GM21528 (cell line): ENCODE data around the gene DGKI.

Experiments
- ATAC-seq: cut with Tn5 transposase; IDR thresholded peaks from one replicate; pipeline ENCODE4 v1.9.1; 2021; ENCODE audit warnings: mild to moderate bottlenecking, moderate library complexity; ENCODE audit not compliant: unreplicated experiment, low FRiP score

Gene DGKI

GRCh38 chr7:137390076-137390475 lies 456.7 kb downstream of the DGKI start:
- no peak for ATAC-seq

GRCh38 chr7:137388916-137389315 lies 457.9 kb downstream of the DGKI start:
- ATAC-seq = no peak

DNA sequence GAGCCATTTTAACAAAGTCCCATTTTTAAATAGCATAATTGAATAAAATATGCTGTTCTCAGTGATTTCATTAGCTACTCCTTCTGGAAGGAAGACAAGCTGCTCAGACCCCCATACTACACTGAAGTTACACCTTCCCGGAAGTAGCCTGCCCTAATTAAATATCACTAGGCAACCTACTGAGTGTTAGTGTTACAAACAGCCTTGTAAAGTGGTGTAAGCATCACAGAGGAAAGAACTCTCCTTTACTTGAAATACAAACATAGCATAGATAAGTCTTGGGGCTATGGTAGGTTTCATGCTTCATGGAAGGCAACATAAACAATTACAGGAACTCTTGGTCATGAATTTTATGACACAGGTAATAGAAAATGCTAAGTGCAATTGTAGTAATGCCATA lies 459.8 kb downstream of the DGKI start:
- ATAC-seq = no peak

GRCh38 chr7:137381045-137381444 lies 465.7 kb downstream of the DGKI start:
- no peak for ATAC-seq

- ATAC-seq = no peak
Measured at GRCh38 chr7:137373507-137373906, 473.3 kb downstream of the DGKI start.

DNA sequence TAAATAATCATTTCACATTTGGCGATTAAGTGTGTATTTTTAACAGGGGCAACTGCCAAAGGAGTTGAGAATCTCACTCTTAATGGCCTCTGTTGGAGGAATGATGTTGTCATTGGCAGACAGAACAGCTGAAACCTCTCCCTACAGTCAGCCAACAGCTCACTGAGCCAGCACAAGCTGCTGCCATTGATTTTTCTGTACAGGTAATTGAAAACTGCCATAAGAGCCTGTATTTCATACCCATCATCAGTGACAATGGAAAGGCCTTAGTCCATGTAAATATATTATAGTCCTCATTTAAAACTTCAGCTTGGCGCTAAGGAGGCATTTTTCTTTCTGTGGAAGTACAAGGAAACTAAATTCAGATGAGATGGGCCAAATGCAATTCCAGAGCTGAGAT lies 475.2 kb downstream of the DGKI start:
- ATAC-seq = no peak

DNA sequence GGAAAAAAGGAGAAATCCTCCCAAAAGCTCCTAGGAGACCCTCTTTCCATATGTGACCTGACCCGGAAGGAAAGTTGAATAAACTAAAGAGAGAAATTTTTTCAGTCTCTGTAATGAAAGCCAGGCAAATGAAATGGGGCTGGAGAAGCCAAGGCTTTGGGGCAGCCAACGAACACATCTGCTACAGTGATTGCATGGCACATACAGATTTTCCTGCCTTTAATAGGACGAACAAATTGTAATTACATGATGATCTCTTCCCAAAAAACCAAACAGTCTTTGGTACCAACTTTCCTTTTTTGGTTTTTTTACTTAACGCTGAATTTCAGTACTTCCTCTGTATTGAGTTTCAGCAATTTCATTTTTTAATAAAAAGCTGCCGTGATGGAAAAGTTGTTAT lies 479.8 kb downstream of the DGKI start:
- ATAC-seq = no peak

GRCh38 chr7:137363683-137364082 lies 483.1 kb downstream of the DGKI start:
- no peak for ATAC-seq

GRCh38 chr7:137360087-137360679 lies 486.6 kb downstream of the DGKI start:
- ATAC-seq = no peak

GRCh38 chr7:137354961-137355360 lies 491.8 kb downstream of the DGKI start:
- ATAC-seq = no peak

DNA sequence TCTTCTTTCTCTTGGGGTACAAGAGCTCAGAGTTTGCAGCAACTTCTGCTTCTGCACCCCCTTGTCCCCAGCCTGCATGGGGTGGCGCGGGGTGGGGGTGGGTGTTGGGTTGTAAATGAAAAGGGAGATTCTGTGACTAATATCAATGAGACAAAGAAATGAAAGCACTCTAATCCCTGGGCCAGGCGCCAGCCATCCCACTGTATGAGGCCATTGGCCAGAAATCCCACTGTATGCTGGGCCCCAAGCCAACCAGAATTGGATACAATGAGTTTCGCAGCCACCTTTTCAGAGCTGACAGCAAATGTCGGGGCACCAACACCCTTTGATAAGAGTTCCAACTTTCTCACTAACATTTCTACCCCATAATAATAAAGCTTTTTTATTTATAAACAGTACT lies 492.4 kb downstream of the DGKI start:
- no peak for ATAC-seq

- ATAC-seq = no peak
Measured at GRCh38 chr7:137351941-137352340, 494.8 kb downstream of the DGKI start.

- ATAC-seq = no peak
Measured at GRCh38 chr7:137345799-137346449, 500.9 kb downstream of the DGKI start.

- ATAC-seq = no peak
Measured at GRCh38 chr7:137343281-137343841, 503.4 kb downstream of the DGKI start, which contains the start of gene PTN. TSS of gene PTN (minus strand) at chr7:137343733. CDS start at chr7:137254973, 88,760 bp downstream.

DNA sequence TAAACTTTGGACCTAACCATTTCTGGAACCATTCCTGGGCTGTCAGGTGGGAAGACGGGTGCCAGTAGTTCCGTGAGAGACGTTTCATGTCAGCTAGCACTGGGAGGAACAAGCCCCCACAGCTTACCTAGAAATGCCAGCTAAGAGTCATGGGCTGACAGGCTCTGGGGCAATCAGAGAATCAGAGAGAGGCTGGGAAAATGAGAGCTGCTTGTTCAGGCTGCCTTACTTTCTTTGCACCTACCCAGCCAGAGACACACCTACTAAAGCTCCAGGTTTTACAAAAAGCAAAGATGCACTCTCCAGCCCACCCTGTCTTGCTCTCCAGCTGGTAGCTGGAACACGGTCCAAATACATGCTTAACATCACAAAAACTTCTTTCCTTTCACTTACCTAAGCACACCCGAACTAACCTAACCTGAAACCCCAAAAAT lies 503.9 kb downstream of the DGKI start:
- ATAC-seq = no peak

DNA sequence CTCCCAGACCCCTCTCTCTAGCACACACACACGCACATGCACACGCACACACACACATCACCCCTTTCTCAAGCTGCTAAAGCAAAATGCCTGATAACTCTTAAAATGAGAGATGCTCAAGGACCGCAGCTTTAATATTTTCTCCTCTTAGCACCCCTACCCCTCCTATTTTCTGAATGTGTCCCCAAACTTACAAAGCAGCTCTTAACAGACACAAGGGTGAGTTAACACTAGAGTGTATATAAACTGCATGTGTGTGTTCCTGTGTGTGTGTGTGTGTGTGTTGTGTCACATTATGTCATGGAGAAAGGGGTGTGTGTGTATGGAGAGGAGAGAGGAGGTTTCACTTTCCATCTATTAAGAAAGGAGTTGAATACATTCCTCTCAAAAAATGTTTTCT lies 504.5 kb downstream of the DGKI start:
- ATAC-seq = no peak

DNA sequence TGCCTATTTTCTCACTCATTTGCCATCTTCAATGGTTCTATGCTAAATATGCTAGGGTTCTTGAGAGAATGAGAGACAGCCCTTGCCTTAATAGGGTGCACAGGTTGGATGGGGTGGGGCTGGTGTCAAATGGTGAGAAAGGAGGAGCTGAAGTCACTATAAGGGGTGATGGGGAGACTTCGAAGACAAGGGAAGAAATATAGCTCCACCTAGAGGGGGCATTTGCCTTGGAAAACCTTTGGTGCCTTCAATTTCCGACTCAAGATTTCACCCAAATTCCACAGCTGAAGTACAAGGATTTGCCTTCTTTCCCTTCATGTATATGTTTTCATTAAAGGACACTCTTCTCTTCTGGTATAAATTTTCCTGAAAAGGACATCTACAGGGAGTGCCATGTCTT lies 508.9 kb downstream of the DGKI start:
- no peak for ATAC-seq

DNA sequence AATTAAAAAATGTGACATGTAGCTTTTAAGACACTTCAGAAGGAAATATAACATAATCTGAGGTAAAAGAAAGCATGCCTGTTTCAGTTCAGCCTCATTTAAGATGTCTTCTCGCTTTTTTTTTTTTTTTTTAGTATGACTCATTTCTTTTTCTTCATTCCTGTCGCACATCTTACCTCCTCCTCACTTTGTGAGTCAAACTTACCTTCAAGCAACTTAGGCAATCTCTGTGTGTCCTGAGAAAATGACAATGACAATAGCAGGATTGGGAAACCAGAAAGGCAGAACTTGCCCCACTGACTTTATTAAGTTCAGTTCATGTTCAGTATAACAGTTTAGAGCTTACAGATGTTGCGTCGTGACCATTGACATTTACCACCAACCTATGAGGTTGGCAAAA lies 511.0 kb downstream of the DGKI start:
- no peak for ATAC-seq

DNA sequence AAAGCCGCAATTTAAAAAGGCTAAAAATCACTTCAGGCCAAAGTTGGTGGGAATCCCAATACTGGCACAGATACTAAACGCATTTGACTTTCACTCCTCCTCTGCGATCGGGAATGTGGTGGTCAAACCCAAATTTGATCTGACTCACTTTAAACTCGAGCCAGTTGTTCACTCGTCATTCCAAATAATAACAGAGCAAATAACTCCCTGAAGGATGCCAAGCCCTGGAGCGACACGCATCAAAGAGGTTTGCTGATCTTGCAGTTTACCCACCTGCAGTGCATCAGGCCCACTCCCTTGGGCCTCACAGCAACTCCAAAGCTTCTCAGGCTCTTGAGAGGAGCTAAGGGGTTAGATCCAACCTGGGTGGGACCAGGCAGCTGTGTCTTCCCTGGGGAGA lies 515.4 kb downstream of the DGKI start:
- no peak for ATAC-seq
